Omental fat pad (tissue), 4 donors: ENCODE results near the gene PHF21B. TPM values are rescaled to one million over a fixed set of nuclear protein-coding genes. Genes with fewer than 3 reads are reported as not detected.
"Not testable (repeated sequence)": the region's sequence is repeated elsewhere in the genome, so short reads cannot be mapped to it uniquely, and the experiment has no call there.

Experiments used
- ATAC-seq: fragments of 150-250 bp; one replicate; pipeline ENCODE4 v1.9.1; 2016; ENCODE audit warnings: mild to moderate bottlenecking, moderate library complexity; ENCODE audit not compliant: low FRiP score
- DNase-seq: peaks from one replicate; pipeline ENCODE4 v3.0.0-alpha.2; 2019; ENCODE audit warnings: low spot score
- CTCF ChIP-seq, 3 donors: fragments of 450-650 bp; IDR thresholded peaks; one replicate each; pipeline ENCODE4 v1.5.1; 2016 to 2017; ENCODE audit warnings: antibody characterized with exemption in 3 of 3, mild to moderate bottlenecking in 3 of 3, moderate library complexity in 2 of 3
- total RNA-seq, 4 donors: library from RNA; depleted of rRNA; stranded (reverse); fragments of >200 nt; gene quantifications; one replicate each; pipeline ENCODE4 v1.1.0, GENCODE V29; 2016

Gene PHF21B
- total RNA-seq, 4 donors from 2014 or later = 0.44 TPM; not detected in 3

DNA sequence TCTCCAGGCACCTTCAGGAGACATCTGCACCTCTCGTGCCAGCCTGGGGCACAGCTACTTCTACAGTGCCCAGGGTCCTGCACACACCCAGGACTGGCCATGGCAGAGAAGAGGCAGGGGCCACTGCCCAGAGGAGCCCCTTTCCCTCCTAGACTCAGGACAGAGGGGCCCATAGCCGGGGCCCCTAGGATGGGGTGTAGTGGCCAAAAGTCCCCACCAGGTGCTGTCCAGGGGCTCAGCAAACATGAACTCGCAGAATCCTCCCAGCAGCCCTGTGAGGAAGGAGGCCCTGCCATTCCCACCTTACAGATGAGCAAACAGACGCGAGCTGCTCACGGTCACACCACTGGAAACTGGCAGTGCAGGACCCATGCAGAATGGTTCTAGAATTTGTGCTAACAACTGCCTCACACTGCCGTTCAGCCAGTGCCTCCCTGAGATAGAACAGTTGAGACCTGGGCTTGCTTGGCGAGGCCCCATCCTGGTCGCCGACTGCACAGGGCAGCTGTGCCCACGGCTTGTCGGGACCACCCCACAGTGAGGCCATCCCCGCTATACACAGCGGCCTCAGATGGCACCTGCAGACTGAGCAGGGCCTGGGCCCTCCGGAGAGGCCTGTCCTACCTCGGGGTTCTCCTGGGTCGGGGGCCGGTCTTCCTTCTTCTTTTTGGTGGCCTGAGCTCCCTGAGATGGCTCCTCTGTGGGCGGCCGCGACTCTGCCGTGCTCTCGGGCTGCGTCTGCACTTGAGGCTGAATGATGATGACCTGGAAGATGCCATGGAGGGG is 96.4 kb downstream of the PHF21B start:
- no peak for TF ChIP-seq CTCF (IDR thresholded peaks at IDR 0.05)
- no peak for ATAC-seq
- no peak for DNase-seq

- no peak for DNase-seq
- no peak for TF ChIP-seq CTCF (IDR thresholded peaks at IDR 0.05)
Observed at GRCh38 chr22:44909241-44909640, 100.6 kb downstream of the PHF21B start.

DNA sequence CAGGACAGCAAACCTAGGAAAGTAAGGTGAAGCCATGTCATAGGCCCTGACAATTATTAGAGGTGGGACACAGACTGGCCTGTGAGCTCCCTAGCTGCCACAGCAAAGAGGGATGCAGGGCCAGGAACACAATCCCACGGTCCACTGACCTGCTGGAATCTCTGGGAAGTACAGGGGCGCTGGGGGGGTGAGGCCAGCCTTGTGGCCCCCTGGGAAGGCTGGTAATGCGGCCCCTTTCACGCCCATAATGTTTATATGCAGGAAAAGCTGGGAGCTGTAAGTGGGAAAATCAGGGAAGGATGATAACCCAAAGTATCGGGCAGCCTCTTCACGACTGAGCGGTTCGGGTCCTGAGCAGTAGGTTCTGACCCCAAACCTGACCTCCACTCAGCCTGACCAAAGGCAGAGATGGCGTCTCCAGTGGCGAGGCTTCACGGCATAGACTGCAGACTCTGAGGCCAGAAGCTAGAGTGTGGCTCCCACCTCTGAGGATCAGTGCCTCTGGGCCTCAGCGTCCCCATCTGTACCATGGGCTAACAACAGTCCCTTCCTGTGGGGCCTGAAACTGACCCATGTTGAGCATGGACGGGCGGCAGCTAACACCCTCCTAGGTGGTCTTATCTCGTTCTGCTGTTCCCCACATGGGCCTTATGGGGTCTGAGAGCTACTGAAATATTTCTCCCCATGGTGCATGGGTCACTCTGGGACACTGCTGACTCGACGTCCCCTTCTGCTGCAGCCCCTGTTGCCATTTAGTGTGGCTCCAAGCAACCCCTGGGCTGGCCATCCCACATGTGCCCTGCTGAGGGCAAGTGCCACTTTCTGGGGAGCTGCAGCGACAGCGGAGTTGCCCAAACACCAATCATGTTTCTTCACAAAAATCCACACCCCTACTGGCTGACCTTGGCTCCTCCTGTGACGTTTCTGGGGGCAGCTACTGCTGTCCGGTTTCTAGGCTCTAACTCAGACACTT is 101.8 kb downstream of the PHF21B start:
- DNase-seq = no peak
- ATAC-seq = no peak
- TF ChIP-seq CTCF (IDR thresholded peaks at IDR 0.05) = no peak

More at GRCh38 chr22:44909241-44909640, 100.6 kb downstream of the PHF21B start:
- no peak for ATAC-seq

DNA sequence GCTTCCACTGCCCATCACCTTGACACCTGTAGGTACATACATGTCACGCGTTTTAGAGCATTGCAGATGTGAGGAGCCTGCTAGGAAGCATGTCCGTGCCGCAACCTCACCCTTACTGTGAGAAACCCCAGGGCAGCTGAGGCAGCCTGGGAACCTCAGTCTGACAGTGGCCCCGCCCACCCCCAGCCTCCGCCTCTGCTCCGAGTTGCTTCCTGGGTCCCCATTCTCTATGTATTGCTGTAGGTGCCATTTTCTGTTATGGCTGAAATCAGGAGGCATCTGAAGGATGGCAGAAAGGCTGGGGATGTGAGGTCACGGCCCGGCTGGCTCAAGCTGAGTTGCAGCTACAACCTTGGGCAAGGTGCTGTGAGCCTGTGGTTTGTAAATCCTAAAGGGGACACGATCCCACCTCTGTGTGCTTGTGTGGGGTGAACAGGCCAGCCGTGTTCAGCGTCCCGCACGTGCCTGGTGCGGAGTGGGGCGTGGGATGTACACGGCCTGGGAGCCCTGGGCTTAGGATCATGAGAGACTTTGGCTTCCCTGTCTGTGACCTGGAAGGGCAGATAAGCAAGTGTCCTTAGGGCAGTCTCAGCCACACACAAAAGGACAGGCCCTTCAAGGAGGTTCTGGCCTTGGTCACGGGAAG is 102.7 kb downstream of the PHF21B start:
- no peak for TF ChIP-seq CTCF (IDR thresholded peaks at IDR 0.05)
- ATAC-seq = no peak
- no peak for DNase-seq

- DNase-seq (no peak), ATAC-seq (no peak)
- TF ChIP-seq CTCF (IDR thresholded peaks at IDR 0.05) = no peak
Observed at GRCh38 chr22:44906248-44906936, 103.4 kb downstream of the PHF21B start.

DNA sequence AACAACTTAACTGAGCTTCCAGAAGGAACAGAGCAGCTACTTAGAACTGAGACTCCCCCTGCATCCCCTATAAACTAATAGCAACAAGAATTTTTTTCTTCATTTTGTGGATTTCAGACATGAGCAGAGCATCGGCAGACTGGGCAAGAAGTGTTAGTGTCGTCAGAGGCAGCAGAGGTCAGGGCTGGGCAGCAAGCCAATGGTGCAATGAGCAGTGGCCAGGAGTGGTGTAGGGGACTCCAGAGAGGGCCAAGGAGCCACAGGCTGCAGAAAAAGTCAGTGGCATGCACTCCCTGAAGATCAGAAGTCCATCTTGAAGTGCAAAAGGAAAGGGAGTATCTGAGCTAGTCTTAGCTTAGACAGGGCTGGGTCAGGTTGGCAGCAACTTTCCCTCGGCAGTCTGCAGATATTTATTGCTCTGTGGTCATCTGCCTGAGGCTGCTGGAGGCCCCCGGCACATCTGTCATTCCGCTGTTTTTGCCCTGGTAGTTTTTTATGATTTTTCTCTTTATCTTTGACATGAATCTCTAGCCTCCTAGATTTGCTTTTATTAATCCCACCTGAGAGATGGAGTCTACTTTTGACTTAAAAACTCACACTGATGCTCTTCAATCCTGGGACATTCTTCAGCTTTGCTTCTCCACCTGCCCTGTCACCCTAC is 105.2 kb downstream of the PHF21B start:
- ATAC-seq = not testable (repeated sequence)

DNA sequence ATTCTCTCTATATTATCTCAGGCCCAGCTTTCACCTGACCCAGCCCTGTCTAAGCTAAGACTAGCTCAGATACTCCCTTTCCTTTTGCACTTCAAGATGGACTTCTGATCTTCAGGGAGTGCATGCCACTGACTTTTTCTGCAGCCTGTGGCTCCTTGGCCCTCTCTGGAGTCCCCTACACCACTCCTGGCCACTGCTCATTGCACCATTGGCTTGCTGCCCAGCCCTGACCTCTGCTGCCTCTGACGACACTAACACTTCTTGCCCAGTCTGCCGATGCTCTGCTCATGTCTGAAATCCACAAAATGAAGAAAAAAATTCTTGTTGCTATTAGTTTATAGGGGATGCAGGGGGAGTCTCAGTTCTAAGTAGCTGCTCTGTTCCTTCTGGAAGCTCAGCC is 106.6 kb downstream of the PHF21B start:
- not testable (repeated sequence) for DNase-seq, ATAC-seq

More for the DNA sequence above, 105.2 kb downstream of the PHF21B start:
- DNase-seq = not testable (repeated sequence)
